HG02973 (cell line): ENCODE data around the gene MINK1.
"Not testable (repeated sequence)": the region's sequence is repeated elsewhere in the genome, so short reads cannot be mapped to it uniquely, and the experiment has no call there.

ENCODE experiments used
- ATAC-seq: cut with Tn5 transposase; IDR thresholded peaks from one replicate; pipeline ENCODE4 v1.9.1; 2021; ENCODE audit warnings: moderate library complexity; ENCODE audit not compliant: unreplicated experiment

The MINK1 gene

GRCh38 chr17:4845118-4845517, 12.0 kb downstream of the MINK1 start:
- ATAC-seq, result no peak

- ATAC-seq, result no peak
Observed at GRCh38 chr17:4846635-4847390, 13.7 kb downstream of the MINK1 start.

GRCh38 chr17:4849011-4849536, 15.9 kb downstream of the MINK1 start:
- ATAC-seq, result no peak

DNA sequence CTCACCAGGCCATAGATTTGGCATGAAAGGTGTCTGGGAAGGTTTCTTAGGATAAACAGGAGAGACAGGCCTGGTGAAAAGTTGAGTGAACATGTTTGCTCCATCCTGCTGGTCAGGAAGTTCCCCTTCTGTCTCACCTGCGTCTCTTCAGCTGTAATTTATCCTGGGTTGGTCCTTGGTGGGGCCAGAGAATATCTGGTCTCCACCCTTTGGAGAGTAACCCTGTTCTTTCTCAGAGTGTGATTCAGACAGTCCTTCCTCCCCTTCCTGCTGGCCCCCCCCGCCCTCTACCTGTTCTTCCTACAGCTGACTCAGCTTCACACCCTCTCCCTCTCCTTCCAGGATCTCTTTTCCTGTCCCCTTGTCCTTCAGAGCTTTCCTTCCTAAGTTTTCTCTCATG, 17.1 kb downstream of the MINK1 start:
- no peak for ATAC-seq

DNA sequence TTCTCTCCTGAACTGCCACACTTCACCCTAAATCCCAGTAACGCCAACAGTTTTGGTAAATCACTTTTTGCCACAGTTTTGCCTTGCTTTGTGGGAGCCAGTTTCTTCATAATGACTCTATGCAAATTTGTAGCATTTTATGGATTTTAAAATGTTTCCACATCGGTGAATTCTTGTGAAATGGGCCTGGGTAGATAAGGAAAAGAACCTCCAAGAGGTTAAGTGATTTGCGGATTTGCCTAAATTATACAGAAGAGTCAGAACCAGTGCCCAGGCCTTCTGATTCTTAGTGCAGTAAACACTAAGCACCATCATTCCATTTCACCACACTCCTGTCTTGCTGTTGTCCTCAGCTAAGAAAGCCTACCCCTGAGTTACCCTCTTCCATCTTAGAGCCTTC, 17.9 kb downstream of the MINK1 start:
- ATAC-seq, result no peak

DNA sequence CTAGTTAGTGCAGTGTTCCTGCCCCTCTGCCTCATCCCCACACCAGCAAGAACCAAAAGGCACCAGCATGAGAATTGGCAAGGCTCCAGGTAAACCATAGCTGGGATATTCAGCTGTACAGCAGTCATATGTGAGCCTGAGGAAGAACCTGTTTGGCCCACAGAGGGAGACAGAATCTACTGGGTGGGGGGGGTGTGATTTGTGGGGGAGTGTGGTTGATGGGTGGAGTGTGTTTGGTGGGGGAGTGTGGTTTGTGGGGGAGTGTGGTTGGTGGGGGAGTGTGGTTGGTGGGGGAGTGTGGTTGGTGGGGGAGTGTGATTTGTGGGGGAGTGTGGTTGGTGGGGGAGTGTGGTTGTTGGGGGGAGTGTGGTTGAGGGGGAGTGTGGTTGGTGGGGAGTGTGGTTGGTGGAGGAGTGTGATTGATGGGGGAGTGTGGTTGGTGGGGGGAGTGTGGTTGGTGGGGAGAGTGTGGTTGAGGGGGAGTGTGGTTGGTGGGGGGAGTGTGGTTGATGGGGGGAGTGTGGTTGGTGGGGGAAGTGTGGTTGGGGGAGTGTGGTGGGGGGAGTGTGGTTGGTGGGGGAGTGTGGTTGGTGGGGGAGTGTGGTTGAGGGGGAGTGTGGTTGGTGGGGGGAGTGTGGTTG, 19.5 kb downstream of the MINK1 start:
- no peak for ATAC-seq

- ATAC-seq, result no peak
Observed at GRCh38 chr17:4853208-4853671, 20.1 kb downstream of the MINK1 start.

DNA sequence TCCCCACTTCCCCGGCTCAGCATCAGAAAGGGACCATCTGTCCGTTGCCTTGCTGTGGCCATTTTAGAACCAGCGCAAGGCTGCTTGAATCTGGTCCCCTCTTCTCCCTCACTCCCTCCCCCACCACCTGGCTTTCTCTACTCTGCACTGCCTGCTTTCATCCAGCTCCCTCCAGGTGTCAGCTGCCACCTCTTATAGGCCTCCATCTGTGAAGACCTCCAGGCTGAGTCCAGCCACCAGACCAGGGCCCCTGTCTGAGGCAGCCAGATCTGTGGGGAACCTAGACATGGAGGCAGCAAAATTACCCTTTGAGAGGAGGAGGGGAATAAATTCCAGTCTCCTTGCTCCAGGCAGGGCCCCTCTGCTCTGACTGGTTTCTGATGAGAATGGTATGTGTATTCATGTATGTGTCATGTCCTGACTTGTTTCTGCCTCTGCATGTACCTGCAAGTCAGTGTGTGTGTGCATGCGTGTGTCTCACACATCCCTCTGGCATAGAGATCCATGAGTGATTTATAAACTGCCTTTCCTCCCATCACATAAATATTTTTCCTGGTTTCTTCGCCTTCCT, 21.1 kb downstream of the MINK1 start:
- no peak for ATAC-seq

DNA sequence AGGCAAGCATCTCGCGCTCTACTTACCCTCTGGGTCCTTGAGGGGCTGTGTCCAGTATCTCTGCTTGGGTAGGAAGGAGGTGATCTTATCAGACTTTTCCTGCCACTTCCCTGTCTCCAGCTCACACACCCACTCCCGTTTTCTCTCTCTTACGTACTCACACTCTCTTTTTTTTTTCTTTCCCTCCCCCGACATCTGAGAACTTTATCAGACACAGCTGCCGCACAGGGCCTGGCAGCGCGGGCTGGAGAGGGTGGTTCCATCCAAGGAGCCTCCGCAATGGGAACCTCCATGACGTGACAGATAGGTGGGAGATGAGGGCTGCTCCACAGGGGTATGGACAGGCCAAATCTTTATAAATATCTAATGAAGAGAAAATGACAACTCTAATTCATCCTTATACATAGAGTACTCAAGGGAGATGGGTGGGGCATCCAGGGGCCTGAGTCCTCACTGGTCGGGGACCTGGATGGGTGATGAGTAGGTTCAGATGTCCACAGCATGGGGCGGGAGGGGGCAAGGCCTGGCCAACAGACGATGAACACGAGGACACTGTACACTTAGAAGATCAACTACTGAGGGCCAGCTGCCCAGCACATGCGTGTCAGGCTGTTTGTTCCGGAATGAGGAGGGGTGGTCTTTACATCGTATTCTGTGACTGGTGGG, 23.3 kb downstream of the MINK1 start:
- no peak for ATAC-seq

- ATAC-seq, result no peak
Observed at GRCh38 chr17:4856937-4857314, 23.8 kb downstream of the MINK1 start.

DNA sequence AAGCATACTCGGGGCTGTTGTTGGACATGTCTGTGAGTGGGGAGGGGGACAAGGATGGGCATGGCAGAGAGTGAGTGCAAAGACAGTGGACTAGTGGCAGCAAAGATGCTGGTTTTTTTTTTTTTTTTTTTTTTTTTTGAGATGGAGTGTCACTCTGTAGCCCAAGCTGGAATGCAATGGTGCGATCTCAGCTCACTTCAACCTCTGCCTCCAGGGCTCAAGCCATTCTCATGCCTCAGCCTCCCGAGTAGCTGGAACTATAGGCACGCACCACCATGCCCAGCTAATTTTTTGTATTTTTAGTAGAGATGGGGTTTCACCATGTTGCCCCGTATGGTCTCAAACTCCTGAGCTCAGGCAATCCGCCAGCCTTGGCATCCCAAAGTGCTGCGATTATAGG, 24.2 kb downstream of the MINK1 start:
- ATAC-seq, result not testable (repeated sequence)

GRCh38 chr17:4858068-4858881, 25.1 kb downstream of the MINK1 start:
- no peak for ATAC-seq

DNA sequence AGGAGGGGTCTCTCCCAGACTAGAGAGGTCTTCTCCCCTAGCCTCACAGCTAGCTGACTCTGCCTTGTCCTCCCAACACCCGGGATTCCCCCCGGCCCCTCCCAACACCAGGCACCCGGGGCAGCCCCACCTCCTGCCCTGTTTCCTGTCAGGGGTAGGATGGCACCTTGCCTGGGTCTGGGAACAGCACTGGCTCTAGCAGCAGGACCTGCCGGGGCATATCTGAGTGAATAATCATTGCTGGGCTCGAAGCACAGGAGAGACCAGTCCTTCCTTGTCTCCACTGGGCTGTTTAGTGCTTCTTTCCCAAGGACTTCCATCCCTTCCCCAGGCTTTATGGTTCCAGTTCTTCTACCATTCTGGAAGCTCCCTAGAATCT, 25.7 kb downstream of the MINK1 start:
- ATAC-seq, result no peak

GRCh38 chr17:4859816-4860625, 26.9 kb downstream of the MINK1 start:
- no peak for ATAC-seq

DNA sequence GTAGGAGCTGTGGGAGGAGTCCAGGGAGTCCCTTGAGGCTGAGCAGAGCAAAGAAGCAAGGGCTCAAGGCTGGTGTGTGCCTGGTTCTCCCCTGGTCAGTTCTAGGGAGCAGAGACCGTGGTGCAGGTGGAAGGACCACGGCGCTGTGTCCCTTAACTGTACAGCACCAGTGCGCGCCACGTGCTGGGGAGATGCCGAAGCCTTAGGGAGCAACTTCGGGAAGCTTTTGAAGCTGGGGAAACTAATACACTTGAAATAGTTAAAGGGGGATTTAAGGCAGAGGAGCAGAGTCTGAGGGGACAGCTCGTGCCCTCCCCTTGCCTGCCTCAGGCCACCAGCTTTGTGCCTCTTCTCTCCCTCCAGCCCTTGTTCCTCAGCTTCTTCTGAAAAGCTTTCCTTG, 27.5 kb downstream of the MINK1 start:
- no peak for ATAC-seq

DNA sequence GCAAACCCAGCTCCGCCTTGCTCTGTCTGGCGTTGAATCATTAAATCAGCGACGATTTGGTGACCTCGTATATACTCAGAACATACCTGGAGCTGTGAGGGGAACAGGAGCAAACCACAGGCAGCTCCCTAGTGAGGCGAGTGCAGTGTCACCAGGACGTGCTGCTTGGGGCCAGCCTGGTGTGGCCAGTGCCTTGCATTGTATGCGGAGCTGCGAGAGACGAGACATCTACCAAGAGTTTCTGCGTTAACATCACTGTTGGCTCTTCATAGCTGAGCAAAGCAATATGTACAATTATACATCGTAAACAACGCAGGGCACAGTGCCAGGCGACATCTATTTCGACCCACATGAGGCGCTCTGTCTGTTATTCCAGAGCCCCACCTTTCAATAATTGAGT, 27.9 kb downstream of the MINK1 start:
- ATAC-seq, result no peak

GRCh38 chr17:4862720-4863119, 29.6 kb downstream of the MINK1 start:
- ATAC-seq, result no peak

GRCh38 chr17:4863321-4863720, 30.2 kb downstream of the MINK1 start:
- ATAC-seq, result no peak

DNA sequence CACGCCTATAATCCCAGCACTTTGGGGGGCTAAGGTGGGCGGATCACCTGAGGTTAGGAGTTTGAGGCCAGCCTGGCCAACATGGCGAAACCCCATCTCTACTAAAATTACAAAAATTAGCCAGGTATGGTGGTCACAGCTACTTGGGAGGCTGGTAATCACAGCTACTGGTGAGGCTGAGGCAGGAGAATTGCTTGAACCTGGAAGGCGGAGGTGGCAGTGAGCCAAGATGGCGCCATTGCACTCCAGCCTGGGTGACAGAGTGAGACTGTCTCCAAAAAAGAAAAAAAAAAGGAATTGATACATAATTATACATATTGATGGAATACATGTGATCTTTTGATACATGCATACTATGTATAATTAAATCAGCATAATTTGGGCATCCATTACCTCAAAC, 34.4 kb downstream of the MINK1 start:
- not testable (repeated sequence) for ATAC-seq
